NB4 (cell line): ENCODE results near the gene UNC45B.

Experiments
- DNase-seq: peaks from one replicate; pipeline ENCODE4 v3.0.0; 2010; ENCODE audit warnings: low read depth
- H3K4me3 ChIP-seq: one replicate; pipeline ENCODE4 v1.5.1; 2011; ENCODE audit warnings: mild to moderate bottlenecking, low read depth, low read length, moderate library complexity
- MYC ChIP-seq: IDR thresholded peaks from 2 replicates; pipeline ENCODE4 v1.6.1; 2011; ENCODE audit warnings: low read depth, low read length
- POLR2A ChIP-seq: IDR thresholded peaks from 2 replicates; pipeline ENCODE4 v1.6.1; 2011; ENCODE audit warnings: mild to moderate bottlenecking; ENCODE audit not compliant: insufficient read length; ENCODE audit errors: extremely low read depth
- TF ChIP-seq, protein P1 (sequence below): IDR thresholded peaks from one replicate; pipeline ENCODE4 v1.5.1; 2012; ENCODE audit warnings: low read depth, low read length
- TF ChIP-seq, protein P2 (sequence below): IDR thresholded peaks from 2 replicates; pipeline ENCODE4 v1.6.1; 2011; ENCODE audit warnings: low read depth, low read length

UNC45B gene

GRCh38 chr17:35155246-35155645, 7.6 kb downstream of the UNC45B start:
- H3K4me3 ChIP-seq: no peak overlapping the region
- no peak for DNase-seq
- TF ChIP-seq, protein P1, sequence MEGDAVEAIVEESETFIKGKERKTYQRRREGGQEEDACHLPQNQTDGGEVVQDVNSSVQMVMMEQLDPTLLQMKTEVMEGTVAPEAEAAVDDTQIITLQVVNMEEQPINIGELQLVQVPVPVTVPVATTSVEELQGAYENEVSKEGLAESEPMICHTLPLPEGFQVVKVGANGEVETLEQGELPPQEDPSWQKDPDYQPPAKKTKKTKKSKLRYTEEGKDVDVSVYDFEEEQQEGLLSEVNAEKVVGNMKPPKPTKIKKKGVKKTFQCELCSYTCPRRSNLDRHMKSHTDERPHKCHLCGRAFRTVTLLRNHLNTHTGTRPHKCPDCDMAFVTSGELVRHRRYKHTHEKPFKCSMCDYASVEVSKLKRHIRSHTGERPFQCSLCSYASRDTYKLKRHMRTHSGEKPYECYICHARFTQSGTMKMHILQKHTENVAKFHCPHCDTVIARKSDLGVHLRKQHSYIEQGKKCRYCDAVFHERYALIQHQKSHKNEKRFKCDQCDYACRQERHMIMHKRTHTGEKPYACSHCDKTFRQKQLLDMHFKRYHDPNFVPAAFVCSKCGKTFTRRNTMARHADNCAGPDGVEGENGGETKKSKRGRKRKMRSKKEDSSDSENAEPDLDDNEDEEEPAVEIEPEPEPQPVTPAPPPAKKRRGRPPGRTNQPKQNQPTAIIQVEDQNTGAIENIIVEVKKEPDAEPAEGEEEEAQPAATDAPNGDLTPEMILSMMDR: no peak
- TF ChIP-seq MYC (no peak), POLR2A (no peak)
- TF ChIP-seq, protein P2, sequence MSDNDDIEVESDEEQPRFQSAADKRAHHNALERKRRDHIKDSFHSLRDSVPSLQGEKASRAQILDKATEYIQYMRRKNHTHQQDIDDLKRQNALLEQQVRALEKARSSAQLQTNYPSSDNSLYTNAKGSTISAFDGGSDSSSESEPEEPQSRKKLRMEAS: no peak

GRCh38 chr17:35159940-35160339, 12.3 kb downstream of the UNC45B start:
- no peak overlapping the region for H3K4me3 ChIP-seq
- TF ChIP-seq MYC (no peak), POLR2A (no peak)
- TF ChIP-seq, protein P1: no peak
- TF ChIP-seq, protein P2: no peak
- no peak for DNase-seq

DNA sequence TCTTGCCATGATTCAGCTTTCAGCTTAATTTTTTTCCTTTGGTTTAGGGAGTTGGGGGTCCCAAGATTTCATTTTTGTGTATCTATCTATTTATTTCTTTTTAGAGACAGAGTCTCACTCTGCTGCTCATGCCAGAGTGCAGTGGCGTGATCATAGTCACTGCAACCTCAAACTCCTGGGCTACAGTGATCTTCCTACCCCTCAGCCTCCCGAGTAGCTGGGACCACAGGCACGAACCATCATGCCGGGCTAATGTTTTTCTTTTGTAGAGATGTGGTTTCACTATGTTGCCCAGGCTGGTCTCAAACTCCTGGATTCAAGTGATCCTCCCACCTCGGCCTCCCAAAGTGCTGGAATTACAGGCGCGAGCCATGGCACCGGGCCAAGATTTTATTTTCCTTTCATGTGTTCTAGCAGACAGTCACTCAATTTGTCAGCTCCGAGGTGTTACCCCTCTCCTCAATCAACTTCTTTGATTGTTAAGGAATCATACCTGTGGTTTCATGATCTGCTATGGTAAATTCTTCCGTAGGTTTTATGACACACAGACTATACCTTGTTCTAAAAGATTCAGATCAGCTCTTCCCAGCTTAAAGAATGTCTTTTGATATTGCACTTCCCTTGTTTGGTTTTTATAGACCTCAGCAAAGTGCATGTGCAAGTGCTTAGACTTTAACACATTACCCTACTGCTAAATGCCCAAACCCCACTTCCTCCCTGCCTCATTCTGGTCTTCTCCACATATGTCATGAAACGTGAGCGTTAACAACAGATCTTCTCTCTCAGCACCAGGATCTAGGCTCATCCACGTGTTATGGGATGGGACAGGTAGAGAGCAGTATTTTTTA, 13.0 kb downstream of the UNC45B start:
- peak overlapping the region; percentile 12 for H3K4me3 ChIP-seq
- peak; percentile 74 for DNase-seq
- TF ChIP-seq, protein P2: peak; percentile 64; the same call in 1 of the 2 replicates
- TF ChIP-seq, protein P1: no peak

GRCh38 chr17:35161281-35161761, 13.7 kb downstream of the UNC45B start:
- DNase-seq: peak; percentile 87
- H3K4me3 ChIP-seq: peak overlapping the region; percentile 12
- TF ChIP-seq, protein P1: no peak
- peak; percentile 48; the same call in 1 of the 2 replicates for TF ChIP-seq MYC
- no peak for TF ChIP-seq POLR2A
- TF ChIP-seq, protein P2: peak; percentile 62; the same call in 1 of the 2 replicates

GRCh38 chr17:35162755-35163154, 15.1 kb downstream of the UNC45B start:
- no peak overlapping the region for H3K4me3 ChIP-seq
- TF ChIP-seq, protein P1: no peak
- TF ChIP-seq POLR2A: no peak
- no peak for TF ChIP-seq MYC
- TF ChIP-seq, protein P2: no peak
- DNase-seq: no peak
